Stimulated activated CD4-positive, alpha-beta T cell treated with anti-CD3 and anti-CD28 coated beads, Interleukin-1b, Interleukin-23, amount 100 ng/mL, for 1 hour (primary cell): ENCODE measurements around the gene EIF3K.
A peak's percentile ranks its signal among the peaks of the same experiment; 100 is the strongest.
"Not testable (repeated sequence)": the region's sequence is repeated elsewhere in the genome, so short reads cannot be mapped to it uniquely, and the experiment has no call there.

Source experiments
- DNase-seq, 2 donors: peaks; one replicate each; pipeline ENCODE4 v3.0.0-alpha.2; 2020; ENCODE audit warnings: low read depth in 2 of 2

EIF3K gene

DNA sequence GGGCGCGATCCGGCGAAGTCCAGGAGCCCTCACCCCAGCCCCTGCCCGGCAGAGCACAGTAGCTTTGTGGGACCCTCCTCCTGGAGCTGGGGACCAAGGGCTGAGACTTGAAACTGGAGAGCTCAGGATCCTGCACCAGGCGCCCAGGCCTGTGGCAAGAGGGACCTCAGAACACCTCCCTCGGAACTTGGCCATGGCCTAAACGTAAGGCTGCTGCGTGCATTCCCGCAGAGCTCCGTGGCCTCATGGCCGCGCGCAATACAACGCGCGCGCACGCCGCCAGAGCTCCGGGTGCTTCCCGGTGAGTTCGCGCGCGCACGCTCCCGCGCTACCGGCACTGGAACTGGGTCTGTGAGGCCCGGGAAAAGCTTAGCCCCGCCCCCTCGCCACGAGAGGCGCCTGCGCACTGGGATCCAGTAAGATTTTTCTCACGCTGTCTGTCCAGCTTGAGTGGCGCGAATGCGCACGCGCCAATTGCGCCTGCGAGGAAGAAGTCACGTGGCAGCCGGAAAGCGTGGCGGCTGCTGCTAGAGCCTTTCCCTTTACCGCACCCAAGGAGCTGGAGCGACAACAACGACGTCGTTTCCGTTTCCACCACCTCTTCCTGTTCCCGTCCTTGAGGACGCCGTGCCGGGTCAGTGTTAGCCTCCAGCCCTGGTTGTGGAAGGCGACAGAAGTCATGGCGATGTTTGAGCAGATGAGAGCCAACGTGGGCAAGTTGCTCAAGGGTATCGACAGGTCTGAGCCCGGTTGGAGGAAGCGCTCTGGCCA, at the start of gene EIF3K:
EIF3K (plus strand) TSS at position 599 of the 771 bp plus-strand sequence; CDS start at position 680, 81 bp downstream.
- DNase-seq: peak; percentile 94 to 98

DNA sequence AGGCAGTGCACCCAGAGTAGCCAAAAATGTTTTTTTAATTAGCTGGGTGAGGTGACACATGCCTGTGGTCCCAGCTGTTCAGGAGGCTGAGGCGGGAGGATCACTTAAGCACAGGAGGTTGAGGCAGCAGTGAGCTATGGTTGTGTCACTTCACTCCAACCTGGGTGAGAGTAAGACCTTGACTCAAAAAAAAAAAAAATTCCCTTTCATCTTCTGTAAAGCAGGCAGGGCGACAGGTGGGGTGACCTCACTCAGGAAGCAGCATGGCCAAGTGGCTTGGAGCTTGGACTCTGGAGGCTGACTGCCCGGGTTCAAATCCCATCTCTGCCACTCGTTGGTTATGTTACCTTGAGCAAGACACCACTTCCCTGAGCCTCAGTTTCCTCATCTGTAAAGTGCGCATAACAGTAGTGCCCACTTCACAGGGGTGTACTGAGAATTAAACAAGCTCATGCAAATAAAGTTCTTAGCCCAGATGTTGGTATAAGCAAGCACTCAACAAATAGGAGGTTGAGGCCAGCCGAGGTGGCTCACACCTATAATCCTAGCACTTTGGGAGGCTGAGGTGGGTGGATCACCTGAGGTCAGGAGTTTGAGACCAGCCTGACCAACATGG, 49.5 kb upstream of the EIF3K start:
- DNase-seq: no peak

DNA sequence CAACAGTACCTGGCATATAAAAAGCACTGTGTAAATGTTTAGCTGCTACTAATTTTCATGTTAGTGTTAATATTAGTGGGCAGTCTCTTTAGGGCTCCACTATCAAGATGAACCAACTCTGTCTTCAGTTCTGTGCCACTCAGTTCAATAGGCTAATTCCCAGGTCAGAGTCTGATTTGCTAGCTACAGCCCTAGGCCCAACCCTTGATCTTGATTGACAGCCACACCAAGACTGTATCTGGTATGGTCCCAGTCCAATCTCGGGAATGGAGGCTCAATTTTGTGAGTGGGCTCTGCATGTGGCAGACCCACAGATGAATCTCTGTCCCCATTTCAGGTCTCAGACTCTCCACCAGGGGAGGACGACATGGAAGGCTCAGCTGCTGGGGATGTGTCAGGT, 47.3 kb upstream of the EIF3K start:
- no peak for DNase-seq

DNA sequence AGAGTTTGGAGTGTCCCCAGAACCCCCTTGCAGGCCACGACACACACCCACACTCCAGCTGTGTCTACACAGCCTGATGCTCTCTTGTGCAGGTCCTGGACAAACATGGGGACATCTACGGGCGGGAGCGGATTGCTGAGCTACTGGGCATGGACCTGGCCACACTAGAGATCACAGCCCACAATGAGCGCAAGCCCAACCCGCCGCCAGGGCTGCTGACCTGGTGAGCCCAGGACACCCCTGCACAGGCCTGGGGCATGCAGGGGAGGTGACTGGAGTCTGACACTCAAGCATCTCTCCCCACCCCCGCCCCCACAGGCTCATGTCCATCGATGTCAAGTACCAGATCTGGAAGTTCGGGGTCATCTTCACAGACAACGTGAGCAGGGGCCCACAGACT, 41.2 kb upstream of the EIF3K start:
- DNase-seq: no peak

GRCh38 chr19:38579304-38579703, 39.7 kb upstream of the EIF3K start:
- DNase-seq: not testable (repeated sequence)

GRCh38 chr19:38580080-38580479, 38.9 kb upstream of the EIF3K start:
- no peak for DNase-seq

- no peak for DNase-seq
These were observed 35.6 kb upstream of the EIF3K start for GRCh38 chr19:38583219-38583984.

GRCh38 chr19:38583985-38584305, 35.0 kb upstream of the EIF3K start:
- no peak for DNase-seq

- DNase-seq: no peak
These were observed 31.4 kb upstream of the EIF3K start for GRCh38 chr19:38587562-38587961.

GRCh38 chr19:38588041-38588440, 30.9 kb upstream of the EIF3K start:
- DNase-seq: no peak

DNA sequence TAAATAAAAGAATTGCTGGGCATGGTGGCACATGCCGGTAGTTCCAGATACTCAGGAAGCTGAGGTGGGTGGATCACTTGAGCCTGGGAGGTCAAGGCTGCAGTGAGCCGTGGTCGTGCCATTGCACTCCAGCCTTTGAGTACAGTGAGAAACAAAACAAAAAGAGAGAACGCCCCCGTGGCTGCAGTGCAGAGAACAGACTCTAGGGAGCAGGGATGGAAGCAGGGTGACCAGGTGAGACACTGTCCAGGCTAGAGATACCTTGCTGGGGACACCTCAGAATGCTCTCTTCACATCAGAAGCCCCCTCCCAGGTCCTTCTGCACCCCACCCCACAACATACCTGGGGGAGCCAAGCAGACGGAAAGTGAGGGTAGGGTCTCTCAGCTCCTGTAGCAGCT, 26.0 kb upstream of the EIF3K start:
- no peak for DNase-seq

GRCh38 chr19:38596057-38596981, 22.7 kb upstream of the EIF3K start:
- no peak for DNase-seq

DNA sequence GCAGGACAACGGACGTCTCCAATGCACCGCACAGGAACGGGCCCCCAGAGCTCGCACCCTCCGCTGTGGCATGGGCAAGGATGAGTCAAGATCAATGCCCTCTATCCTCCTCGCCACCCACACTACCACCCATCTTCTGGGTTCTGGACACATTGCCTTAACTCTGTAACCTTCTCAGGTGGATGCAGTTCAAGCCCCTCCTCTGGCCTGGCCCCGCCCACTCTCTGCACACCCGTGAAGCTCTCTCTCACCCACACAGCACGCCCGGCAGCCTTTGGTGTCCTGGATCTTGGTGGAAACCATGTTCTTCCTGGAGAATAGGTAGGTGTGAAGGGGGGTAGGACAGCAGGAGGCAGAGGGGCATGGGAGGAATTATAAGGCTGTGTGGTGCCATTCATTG, 21.9 kb upstream of the EIF3K start:
- no peak for DNase-seq

- no peak for DNase-seq
These were observed 19.3 kb upstream of the EIF3K start for GRCh38 chr19:38599722-38600121.

- not testable (repeated sequence) for DNase-seq
These were observed 16.1 kb upstream of the EIF3K start for GRCh38 chr19:38602856-38603255.

DNA sequence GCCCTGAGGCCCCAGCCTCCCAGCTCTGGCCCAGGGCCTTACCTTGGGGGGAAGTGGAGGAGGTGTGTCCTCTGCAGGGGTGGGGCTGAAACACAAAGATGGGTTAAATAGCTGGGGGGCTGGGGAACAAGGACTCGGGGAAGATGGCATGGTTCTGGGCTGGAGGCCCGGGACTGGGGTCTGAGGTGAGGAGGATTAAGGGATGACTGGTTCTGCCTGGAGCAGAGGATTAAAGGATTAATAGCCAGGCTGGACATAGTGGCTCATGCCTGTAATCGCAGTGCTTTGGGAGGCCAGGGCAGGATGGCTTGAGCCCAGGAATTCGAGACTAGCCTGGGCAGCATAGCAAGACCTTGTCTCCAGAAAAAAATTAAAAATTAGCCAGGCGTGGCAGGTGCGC, 12.9 kb upstream of the EIF3K start:
- no peak for DNase-seq

DNA sequence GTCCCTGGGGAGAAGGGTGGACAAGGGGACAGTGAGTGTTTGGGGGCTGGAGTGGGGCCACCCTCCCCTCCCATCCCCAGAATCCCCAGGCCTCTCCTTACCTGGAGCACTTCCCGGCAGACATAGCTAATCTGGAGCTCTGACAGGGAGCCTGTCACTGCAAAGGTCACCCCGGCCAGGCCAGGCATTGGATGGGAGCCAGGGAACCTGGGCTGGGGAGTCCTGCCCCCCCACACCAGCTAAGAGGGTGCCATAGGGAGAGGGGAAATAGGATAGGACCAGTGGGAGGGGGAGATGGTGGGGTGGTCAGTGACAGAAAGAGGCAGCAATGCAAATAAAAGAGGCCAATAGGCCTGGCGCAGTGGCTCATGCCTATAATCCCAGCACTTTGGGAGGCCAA, 4.7 kb upstream of the EIF3K start:
- no peak for DNase-seq

- no peak for DNase-seq
These were observed 3.9 kb upstream of the EIF3K start for GRCh38 chr19:38615007-38615581.

DNA sequence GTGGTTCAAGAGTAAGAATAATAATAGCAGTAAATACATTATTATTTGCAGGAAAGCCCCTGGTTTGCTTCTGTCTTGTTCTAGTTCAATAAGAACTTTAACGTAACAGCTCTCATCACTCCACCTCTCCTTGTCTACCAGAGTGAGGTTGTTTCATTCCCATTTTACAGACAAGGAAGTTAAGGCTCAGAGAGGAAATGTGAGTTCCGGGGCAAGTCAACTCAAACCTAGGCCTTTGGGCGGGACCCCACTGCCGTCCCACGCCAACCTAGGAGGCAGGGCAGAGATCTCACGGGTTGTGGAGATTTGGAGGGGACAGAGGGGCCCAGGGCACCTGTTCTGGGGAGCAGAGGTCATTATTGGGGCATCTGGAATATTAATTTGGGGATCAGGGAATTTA, 2.7 kb upstream of the EIF3K start:
- DNase-seq: no peak

GRCh38 chr19:38617283-38617763, 1.7 kb upstream of the EIF3K start:
- DNase-seq: no peak
